GM19467 (cell line): ENCODE data around the gene UBE3C.

ENCODE experiments used
- ATAC-seq: cut with Tn5 transposase; IDR thresholded peaks from one replicate; pipeline ENCODE4 v1.9.1; 2021; ENCODE audit warnings: mild to moderate bottlenecking, moderate library complexity; ENCODE audit not compliant: unreplicated experiment

UBE3C gene

DNA sequence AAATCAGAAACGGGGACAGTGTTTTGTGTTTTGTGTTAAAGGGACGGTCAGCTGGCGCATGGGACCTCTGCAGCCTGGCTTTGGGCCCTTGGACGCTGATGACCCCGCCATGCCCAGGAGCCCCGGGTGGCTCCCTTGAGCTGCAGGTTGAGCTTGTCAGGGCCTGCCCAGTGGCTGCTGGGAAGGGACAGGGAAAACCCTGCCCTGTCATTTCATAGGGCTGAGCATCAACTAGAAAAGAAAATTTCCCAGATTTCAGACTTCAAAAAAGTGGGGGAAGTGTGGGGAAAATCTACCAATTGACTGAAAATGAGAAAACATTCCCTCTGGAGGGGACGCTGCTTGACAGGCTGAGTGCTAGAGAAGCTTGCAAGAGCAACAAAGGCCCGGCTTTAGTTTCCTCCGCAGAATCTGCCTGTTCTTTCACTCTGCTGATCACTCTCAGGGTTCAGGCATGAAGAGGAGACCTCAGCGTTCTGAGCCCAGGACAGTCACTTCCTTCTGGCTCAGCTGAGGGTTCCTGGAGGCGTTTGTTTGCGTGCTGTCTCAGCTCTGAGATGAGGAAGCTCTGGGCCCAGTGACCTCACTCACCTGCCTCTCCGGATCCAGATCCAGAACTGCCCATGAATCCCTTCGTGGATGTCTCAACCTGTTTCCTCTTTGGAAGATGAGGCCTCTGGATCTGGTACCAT lies 179.4 kb downstream of the UBE3C start:
- no peak for ATAC-seq
